CD14-positive monocyte (primary cell): ENCODE data around the gene IL19. TPM values are rescaled to one million over a fixed set of nuclear protein-coding genes. Genes with fewer than 3 reads are reported as not detected.
"Not testable (repeated sequence)": the region's sequence is repeated elsewhere in the genome, so short reads cannot be mapped to it uniquely, and the experiment has no call there.

Experiments used
- DNase-seq, 3 donors: peaks; one replicate each; pipeline ENCODE4 v3.0.0-alpha.2; 2011 to 2022
- H2AFZ ChIP-seq: 2 replicates; pipeline ENCODE4 v1.6.0; 2012; ENCODE audit warnings: mild to moderate bottlenecking, low read depth, low read length, inconsistent platforms; ENCODE audit not compliant: insufficient read depth, poor library complexity, severe bottlenecking
- H3K27ac ChIP-seq, 2 donors: 1 replicate in 1 of 2; 2 replicates in 1 of 2; pipeline ENCODE4 v1.5.1; 2012 to 2013; ENCODE audit warnings: low read length in 2 of 2, control low read depth in 1 of 2, inconsistent platforms in 1 of 2, low read depth in 1 of 2, mild to moderate bottlenecking in 1 of 2
- H3K27me3 ChIP-seq, 2 donors: one replicate each; pipeline versions ENCODE4 v1.6.0 to v1.6.1; 2011 to 2013; ENCODE audit warnings: low read length in 2 of 2; ENCODE audit not compliant: control insufficient read depth in 2 of 2, insufficient read depth in 2 of 2
- H3K36me3 ChIP-seq, 2 donors: replicated peaks in 1 of 2; 1 replicate in 1 of 2; 2 replicates in 1 of 2; pipeline versions ENCODE4 v1.5.1 to v1.6.1; 2012 to 2013; ENCODE audit warnings: low read length in 2 of 2, control low read depth in 1 of 2, inconsistent platforms in 1 of 2, mild to moderate bottlenecking in 1 of 2; ENCODE audit not compliant: insufficient read depth in 2 of 2, control insufficient read depth in 1 of 2
- H3K4me1 ChIP-seq, 2 donors: 1 replicate in 1 of 2; 2 replicates in 1 of 2; pipeline versions ENCODE4 v1.5.1 to v1.6.1; 2012 to 2013; ENCODE audit warnings: low read length in 2 of 2, control low read depth in 1 of 2, inconsistent platforms in 1 of 2, mild to moderate bottlenecking in 1 of 2, moderate library complexity in 1 of 2; ENCODE audit not compliant: insufficient read depth in 2 of 2, control insufficient read depth in 1 of 2
- H3K4me2 ChIP-seq: replicated peaks from 2 replicates; pipeline ENCODE3; 2012; ENCODE audit warnings: low read length, moderate library complexity, mild to moderate bottlenecking; ENCODE audit not compliant: poor library complexity, severe bottlenecking; ENCODE audit errors: extremely low read depth
- H3K4me3 ChIP-seq, 3 experiments: fragments of 200-600 bp in 1 of 3; sonication (generic) in 1 of 3; replicated peaks in 1 of 3; 1 replicate in 2 of 3; 2 replicates in 1 of 3; pipeline ENCODE4 v1.5.1; 2011 to 2013; ENCODE audit warnings: low read length in 3 of 3, mild to moderate bottlenecking in 3 of 3, control low read depth in 2 of 3, low read depth in 2 of 3, inconsistent platforms in 1 of 3, moderate library complexity in 1 of 3
- H3K79me2 ChIP-seq: 2 replicates; pipeline ENCODE4 v1.6.0; 2012; ENCODE audit warnings: mild to moderate bottlenecking, control low read depth, inconsistent platforms, low read length, moderate library complexity; ENCODE audit not compliant: insufficient read depth
- H3K9ac ChIP-seq: 2 replicates; pipeline ENCODE4 v1.6.0; 2017; ENCODE audit warnings: low read length, mild to moderate bottlenecking; ENCODE audit not compliant: insufficient read depth, poor library complexity, severe bottlenecking
- H3K9me3 ChIP-seq, 2 donors: replicated peaks in 1 of 2; 1 replicate in 1 of 2; 2 replicates in 1 of 2; pipeline versions ENCODE4 v1.5.1 to v1.6.1; 2012 to 2013; ENCODE audit warnings: low read length in 2 of 2, control low read depth in 1 of 2; ENCODE audit not compliant: control insufficient read depth in 1 of 2, insufficient read depth in 1 of 2
- H4K20me1 ChIP-seq: 2 replicates; pipeline ENCODE4 v1.6.0; 2012; ENCODE audit warnings: mild to moderate bottlenecking, low read length, control low read depth, moderate library complexity; ENCODE audit not compliant: insufficient read depth
- H3K27ac Mint-ChIP-seq, 7 donors: one replicate each; pipeline ENCODE4 v1.8.0; 2020; ENCODE audit warnings: mild to moderate bottlenecking in 7 of 7, mixed read lengths in 7 of 7, moderate library complexity in 6 of 7, inconsistent platforms in 2 of 7
- H3K27me3 Mint-ChIP-seq, 3 donors: one replicate each; pipeline ENCODE4 v1.8.0; 2021 to 2022; ENCODE audit warnings: low read depth in 3 of 3, mild to moderate bottlenecking in 3 of 3, mixed read lengths in 3 of 3, moderate library complexity in 3 of 3, inconsistent platforms in 1 of 3
- H3K36me3 Mint-ChIP-seq, 2 donors: one replicate each; pipeline ENCODE4 v1.8.0; 2020; ENCODE audit warnings: mixed read lengths in 2 of 2, inconsistent platforms in 1 of 2, mild to moderate bottlenecking in 1 of 2
- H3K4me1 Mint-ChIP-seq: one replicate; pipeline ENCODE4 v1.8.0; 2020; ENCODE audit warnings: mild to moderate bottlenecking, mixed read lengths
- H3K4me3 Mint-ChIP-seq, 2 donors: one replicate each; pipeline ENCODE4 v1.8.0; 2020; ENCODE audit warnings: mild to moderate bottlenecking in 2 of 2, mixed read lengths in 2 of 2, moderate library complexity in 1 of 2
- H3K9me3 Mint-ChIP-seq, 7 donors: one replicate each; pipeline ENCODE4 v1.8.0; 2020 to 2022; ENCODE audit warnings: mixed read lengths in 7 of 7, mild to moderate bottlenecking in 6 of 7, moderate library complexity in 6 of 7, inconsistent platforms in 2 of 7
- WGBS: methylation state at CpG from one replicate; pipeline ENCODE4 v1.1.5; 2013; ENCODE audit warnings: missing lambda C conversion rate; ENCODE audit not compliant: insufficient coverage; 5-methylcytosine and 5-hydroxymethylcytosine counted together
- intact Hi-C, 2 donors: fragments of 100-400 bp; cut with micrococcal nuclease; formaldehyde crosslinking; loops; one replicate each; pipeline versions ENCODE4 v1.15.0 to v1.15.1; 2023
- polyA plus RNA-seq, 3 donors: library from polyadenylated mRNA; depleted of rRNA in 1 of 3; unstranded in 2 of 3; stranded (reverse) in 1 of 3; fragments of 300-500 nt in 2 of 3; fragments of >200 nt in 1 of 3; fragmentation: Illumina TruSeq in 2 of 3; gene quantifications; 1 replicate in 2 of 3; 2 replicates in 1 of 3; pipeline ENCODE4 v1.2.3, GENCODE V29; 2012 to 2021
- TF ChIP-seq, protein P1 (sequence below): fragments of 200-600 bp; IDR thresholded peaks from one replicate; pipeline ENCODE4 v1.8.0; 2022; ENCODE audit warnings: antibody characterized with exemption, mild to moderate bottlenecking

IL19 gene
- polyA plus RNA-seq, 3 donors = 0.41 TPM; not detected in 2

DNA sequence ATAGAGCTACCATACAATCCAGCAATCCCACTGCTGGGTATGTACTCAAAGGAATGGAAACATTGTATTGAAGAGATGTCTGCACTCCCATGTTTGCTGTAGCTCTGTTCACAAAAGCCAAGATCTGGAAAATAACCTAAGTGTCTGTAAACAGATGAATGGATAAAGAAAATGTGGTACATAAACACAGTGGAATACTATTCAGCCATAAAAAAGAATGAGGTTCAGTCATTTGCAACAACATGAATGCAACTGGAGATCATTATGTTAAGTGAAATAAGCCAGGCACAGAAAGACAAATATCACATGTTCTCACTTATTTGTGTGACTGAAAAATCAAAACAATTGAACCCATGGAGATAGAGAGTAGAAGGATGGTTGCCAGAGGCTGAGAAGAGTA is 83.1 kb downstream of the IL19 start:
- H3K4me2 ChIP-seq, H3K27ac Mint-ChIP-seq, H3K9me3 Mint-ChIP-seq, H3K9ac ChIP-seq, H3K36me3 ChIP-seq, H3K9me3 ChIP-seq, intact Hi-C loops, H3K36me3 Mint-ChIP-seq, H3K27me3 ChIP-seq, H4K20me1 ChIP-seq, H3K79me2 ChIP-seq, H3K27me3 Mint-ChIP-seq, H3K4me3 Mint-ChIP-seq, DNase-seq, H3K4me1 ChIP-seq, H2AFZ ChIP-seq, H3K4me3 ChIP-seq, H3K27ac ChIP-seq: not testable (repeated sequence)
- peaks cover 12% of the 10 kb centered on the region for H3K4me1 Mint-ChIP-seq

DNA sequence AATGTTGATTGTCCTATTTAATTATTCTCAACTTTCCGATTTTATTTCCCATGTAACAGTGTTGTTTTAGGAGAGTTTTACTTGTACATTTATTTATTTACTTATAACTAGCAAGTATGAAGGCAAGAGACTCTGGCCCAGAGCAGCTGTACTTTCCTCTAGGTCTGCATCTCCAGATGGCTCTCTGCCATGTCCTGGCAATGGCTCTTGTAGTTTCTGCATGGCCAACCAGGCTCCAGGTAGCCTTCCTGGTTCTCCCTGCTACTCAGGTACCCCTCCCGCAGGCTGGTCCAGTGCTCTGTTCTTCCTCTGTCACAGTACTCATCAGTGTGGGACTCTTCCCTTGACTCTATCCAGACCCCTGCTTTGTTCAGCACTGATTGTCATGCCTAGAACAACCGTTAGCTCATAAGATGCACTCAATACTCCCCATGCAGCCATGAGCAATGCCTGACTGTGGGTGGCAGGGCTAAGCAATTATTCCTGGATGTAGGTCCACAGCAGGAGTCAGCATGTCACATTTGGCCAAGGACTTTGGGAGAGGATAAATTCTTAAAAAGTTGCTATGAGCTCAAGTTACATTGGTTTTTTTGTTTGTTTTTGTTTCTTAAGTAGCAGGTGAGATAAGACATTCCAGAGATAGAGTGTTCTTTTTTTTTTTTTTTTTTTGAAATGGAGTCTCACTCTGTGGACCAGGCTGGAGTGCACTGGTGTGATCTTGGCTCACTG is 84.0 kb downstream of the IL19 start:
- no peaks in the 10 kb centered on the region for H3K79me2 ChIP-seq
- no peak overlapping the region for H3K4me3 ChIP-seq
- no peak for DNase-seq
- 91% methylated on average over 1 of the region's 3 CpGs for WGBS
- H3K9me3 Mint-ChIP-seq = peaks cover 0 to 8% (median 0%) of the 10 kb centered on the region in 7 donors
- H3K4me1 ChIP-seq = peaks cover 12% of the 10 kb centered on the region in 2 donors
- TF ChIP-seq, protein P1, sequence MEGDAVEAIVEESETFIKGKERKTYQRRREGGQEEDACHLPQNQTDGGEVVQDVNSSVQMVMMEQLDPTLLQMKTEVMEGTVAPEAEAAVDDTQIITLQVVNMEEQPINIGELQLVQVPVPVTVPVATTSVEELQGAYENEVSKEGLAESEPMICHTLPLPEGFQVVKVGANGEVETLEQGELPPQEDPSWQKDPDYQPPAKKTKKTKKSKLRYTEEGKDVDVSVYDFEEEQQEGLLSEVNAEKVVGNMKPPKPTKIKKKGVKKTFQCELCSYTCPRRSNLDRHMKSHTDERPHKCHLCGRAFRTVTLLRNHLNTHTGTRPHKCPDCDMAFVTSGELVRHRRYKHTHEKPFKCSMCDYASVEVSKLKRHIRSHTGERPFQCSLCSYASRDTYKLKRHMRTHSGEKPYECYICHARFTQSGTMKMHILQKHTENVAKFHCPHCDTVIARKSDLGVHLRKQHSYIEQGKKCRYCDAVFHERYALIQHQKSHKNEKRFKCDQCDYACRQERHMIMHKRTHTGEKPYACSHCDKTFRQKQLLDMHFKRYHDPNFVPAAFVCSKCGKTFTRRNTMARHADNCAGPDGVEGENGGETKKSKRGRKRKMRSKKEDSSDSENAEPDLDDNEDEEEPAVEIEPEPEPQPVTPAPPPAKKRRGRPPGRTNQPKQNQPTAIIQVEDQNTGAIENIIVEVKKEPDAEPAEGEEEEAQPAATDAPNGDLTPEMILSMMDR = no peak
- no peaks in the 10 kb centered on the region for H3K36me3 Mint-ChIP-seq
- no peak overlapping the region for H3K9ac ChIP-seq
- no peaks in the 10 kb centered on the region for H3K27me3 ChIP-seq
- H2AFZ ChIP-seq = no peak overlapping the region
- H3K27ac ChIP-seq = no peak overlapping the region
- H3K36me3 ChIP-seq = no peaks in the 10 kb centered on the region
- no peaks in the 10 kb centered on the region for H3K9me3 ChIP-seq
- H3K27ac Mint-ChIP-seq = no peak overlapping the region
- intact Hi-C loops = no loop called here
- H4K20me1 ChIP-seq = no peaks in the 10 kb centered on the region
- H3K4me1 Mint-ChIP-seq = peaks cover 21% of the 10 kb centered on the region
- H3K4me2 ChIP-seq = no peak overlapping the region
- peaks cover 4 to 5% (median 4%) of the 10 kb centered on the region in 3 donors for H3K27me3 Mint-ChIP-seq
- H3K4me3 Mint-ChIP-seq = no peak overlapping the region
